WI38 (cell line): Measurements from ENCODE around the gene GATA3.

ENCODE experiments used
- H3K4me3 ChIP-seq: 2 replicates; pipeline ENCODE4 v1.5.1; 2011; ENCODE audit warnings: low read depth, mild to moderate bottlenecking, control low read depth, low read length
- CTCF ChIP-seq: IDR thresholded peaks from 2 replicates; pipeline ENCODE4 v1.5.1; 2012; ENCODE audit warnings: low read depth, mild to moderate bottlenecking, control low read depth, low read length

The GATA3 gene

GRCh38 chr10:8040651-8041050 is 13.8 kb upstream of the GATA3 start:
- TF ChIP-seq CTCF = no peak
- H3K4me3 ChIP-seq = no peak overlapping the region

- H3K4me3 ChIP-seq = no peak overlapping the region
- TF ChIP-seq CTCF = no peak
Measured at GRCh38 chr10:8041284-8041991, 13.1 kb upstream of the GATA3 start.

- TF ChIP-seq CTCF = no peak
- no peak overlapping the region for H3K4me3 ChIP-seq
Measured at GRCh38 chr10:8041992-8042720, 12.3 kb upstream of the GATA3 start.

GRCh38 chr10:8042721-8043568 is 11.5 kb upstream of the GATA3 start:
- H3K4me3 ChIP-seq = no peak overlapping the region
- no peak for TF ChIP-seq CTCF

GRCh38 chr10:8043569-8044306 is 10.8 kb upstream of the GATA3 start:
- no peak for TF ChIP-seq CTCF
- H3K4me3 ChIP-seq = no peak overlapping the region

GRCh38 chr10:8044331-8044907 is 10.1 kb upstream of the GATA3 start:
- no peak for TF ChIP-seq CTCF
- no peak overlapping the region; the same call in 1 of the 2 replicates for H3K4me3 ChIP-seq
